ENCODE data around the gene SPINK5. TPM values are rescaled to one million over a fixed set of nuclear protein-coding genes. Genes with fewer than 3 reads are reported as not detected.

Gene SPINK5
- total RNA-seq, 1 experiment from 2014 or later = 2.5 TPM

DNA sequence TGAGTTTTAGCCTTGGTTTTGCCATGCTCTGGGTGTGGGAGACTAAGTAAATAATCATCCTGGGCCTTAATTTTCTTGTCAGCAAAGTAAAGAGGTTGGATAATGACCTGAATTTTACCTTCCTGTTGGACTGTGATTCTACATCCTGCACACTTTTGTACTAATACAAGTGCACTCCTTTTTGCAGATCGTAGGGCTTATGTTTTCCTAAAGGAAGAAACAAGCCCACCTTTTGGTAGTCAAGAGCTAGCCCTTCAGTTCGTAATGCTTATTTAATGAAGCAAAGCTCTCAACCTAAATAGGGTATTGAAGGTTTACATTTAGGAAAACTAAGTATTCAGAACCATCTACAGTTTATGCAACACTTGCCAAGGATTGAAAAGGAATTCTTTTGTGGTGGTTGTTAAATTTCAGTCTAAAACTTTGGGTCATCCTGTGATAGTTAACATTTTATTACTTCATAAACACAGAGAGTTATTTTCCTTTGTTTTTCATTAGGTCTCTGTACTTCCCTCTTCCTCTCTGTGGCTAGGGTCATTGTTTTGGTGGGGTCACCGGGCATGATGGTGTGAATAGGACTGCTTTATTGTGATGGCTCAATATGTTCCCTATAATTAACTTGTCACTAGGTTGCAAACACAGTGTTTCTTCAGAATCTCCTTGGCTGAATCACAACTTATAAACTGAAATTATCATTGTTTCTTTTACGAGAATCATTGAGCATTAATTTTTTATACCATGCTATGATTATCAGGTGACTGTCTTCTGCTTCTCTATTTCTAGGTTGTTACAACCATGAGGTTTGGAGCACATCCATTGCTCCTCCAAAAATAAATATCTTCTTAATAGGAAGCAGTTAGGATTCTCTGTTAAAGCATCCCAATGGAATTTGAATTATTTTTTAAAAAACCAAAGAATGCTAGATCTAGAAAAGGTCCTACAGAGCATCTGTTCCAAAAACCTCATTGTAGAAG is 28.5 kb downstream of the SPINK5 start:
- peaks cover 45% of the 10 kb centered on the region for H3K4me1 Mint-ChIP-seq (ENCODE audit: low read depth, unreplicated experiment)
- H3K4me3 Mint-ChIP-seq (ENCODE audit: low read depth, unreplicated experiment) = no peak overlapping the region
- TF ChIP-seq, protein P1, sequence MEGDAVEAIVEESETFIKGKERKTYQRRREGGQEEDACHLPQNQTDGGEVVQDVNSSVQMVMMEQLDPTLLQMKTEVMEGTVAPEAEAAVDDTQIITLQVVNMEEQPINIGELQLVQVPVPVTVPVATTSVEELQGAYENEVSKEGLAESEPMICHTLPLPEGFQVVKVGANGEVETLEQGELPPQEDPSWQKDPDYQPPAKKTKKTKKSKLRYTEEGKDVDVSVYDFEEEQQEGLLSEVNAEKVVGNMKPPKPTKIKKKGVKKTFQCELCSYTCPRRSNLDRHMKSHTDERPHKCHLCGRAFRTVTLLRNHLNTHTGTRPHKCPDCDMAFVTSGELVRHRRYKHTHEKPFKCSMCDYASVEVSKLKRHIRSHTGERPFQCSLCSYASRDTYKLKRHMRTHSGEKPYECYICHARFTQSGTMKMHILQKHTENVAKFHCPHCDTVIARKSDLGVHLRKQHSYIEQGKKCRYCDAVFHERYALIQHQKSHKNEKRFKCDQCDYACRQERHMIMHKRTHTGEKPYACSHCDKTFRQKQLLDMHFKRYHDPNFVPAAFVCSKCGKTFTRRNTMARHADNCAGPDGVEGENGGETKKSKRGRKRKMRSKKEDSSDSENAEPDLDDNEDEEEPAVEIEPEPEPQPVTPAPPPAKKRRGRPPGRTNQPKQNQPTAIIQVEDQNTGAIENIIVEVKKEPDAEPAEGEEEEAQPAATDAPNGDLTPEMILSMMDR (IDR thresholded peaks at IDR 0.05; ENCODE audit: unreplicated experiment) = no peak
- BruUV-seq (replicated peaks) = no TSS peak
- H3K27me3 Mint-ChIP-seq (ENCODE audit: unreplicated experiment) = no peaks in the 10 kb centered on the region
- no peaks in the 10 kb centered on the region for H3K9me3 Mint-ChIP-seq (ENCODE audit: low read depth, unreplicated experiment)
- no peak for DNase-seq
- CTCF ChIA-PET = no interaction called here
- H3K36me3 Mint-ChIP-seq (ENCODE audit: insufficient read depth, unreplicated experiment) = peaks cover 5% of the 10 kb centered on the region
- intact Hi-C loops (cut with micrococcal nuclease; ENCODE audit: unreplicated experiment) = loop anchor here (5.0 kb wide), 2 partner anchors 80 to 130 kb away; no protein-coding TSS in a partner anchor
- H3K27ac Mint-ChIP-seq (ENCODE audit: unreplicated experiment) = peak overlapping the region; percentile 35

DNA sequence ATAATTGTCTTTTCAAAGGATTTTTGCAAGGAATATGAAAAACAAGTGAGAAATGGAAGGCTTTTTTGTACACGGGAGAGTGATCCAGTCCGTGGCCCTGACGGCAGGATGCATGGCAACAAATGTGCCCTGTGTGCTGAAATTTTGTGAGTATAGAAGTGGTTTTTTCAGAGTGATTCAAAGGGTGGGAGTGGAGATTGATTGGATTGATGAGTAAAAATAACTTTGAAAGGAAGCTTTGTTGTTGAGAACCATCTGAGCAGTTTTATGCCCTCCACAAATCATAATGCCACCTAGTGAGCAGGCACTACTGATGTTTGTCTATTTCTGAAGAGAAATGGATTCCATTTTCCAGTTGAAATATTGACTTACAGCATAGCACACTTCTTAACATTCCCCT is 30.6 kb downstream of the SPINK5 start:
- CTCF ChIA-PET = no interaction called here
- TF ChIP-seq, protein P1 (IDR thresholded peaks at IDR 0.05; ENCODE audit: unreplicated experiment) = no peak

DNA sequence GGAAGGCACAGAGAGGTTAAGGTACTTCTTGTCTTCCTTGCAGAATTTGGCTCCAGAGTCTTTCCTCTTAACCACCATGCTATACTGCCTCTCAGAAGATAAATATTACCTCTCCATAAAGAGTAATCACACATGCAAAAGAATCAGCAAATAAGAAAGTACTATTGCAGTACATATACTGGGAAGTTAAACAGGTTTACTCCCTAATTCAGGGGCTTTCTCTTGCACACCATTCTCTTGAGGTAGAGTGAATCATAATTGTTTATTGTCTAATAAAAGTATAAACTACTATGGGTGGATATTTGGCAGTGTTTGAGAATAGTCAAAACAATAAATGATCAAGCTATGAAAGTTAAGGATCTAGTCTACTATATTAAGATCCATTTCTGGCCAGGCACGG is 40.4 kb downstream of the SPINK5 start:
- Mint-ChIP-seq H3K9me3 (ENCODE audit: low read depth, unreplicated experiment) (no peaks in the 10 kb centered on the region), H3K36me3 (ENCODE audit: insufficient read depth, unreplicated experiment) (no peaks in the 10 kb centered on the region), H3K27ac (ENCODE audit: unreplicated experiment) (no peak overlapping the region), H3K4me1 (ENCODE audit: low read depth, unreplicated experiment) (no peaks in the 10 kb centered on the region), H3K4me3 (ENCODE audit: low read depth, unreplicated experiment) (no peak overlapping the region), H3K27me3 (ENCODE audit: unreplicated experiment) (no peaks in the 10 kb centered on the region)
- TF ChIP-seq, protein P1 (IDR thresholded peaks at IDR 0.05; ENCODE audit: unreplicated experiment) = no peak
- no peak for DNase-seq
- CTCF ChIA-PET = no interaction called here
- no TSS peak for BruUV-seq (replicated peaks)
- intact Hi-C loops (cut with micrococcal nuclease; ENCODE audit: unreplicated experiment) = no loop called here

More for the DNA sequence above, 30.6 kb downstream of the SPINK5 start:
- peaks cover 5% of the 10 kb centered on the region for H3K36me3 Mint-ChIP-seq (ENCODE audit: insufficient read depth, unreplicated experiment)
- H3K27ac Mint-ChIP-seq (ENCODE audit: unreplicated experiment) = no peak overlapping the region
- no peaks in the 10 kb centered on the region for H3K9me3 Mint-ChIP-seq (ENCODE audit: low read depth, unreplicated experiment)
- BruUV-seq (replicated peaks) = no TSS peak
- H3K4me1 Mint-ChIP-seq (ENCODE audit: low read depth, unreplicated experiment) = peaks cover 40% of the 10 kb centered on the region
- intact Hi-C loops (cut with micrococcal nuclease; ENCODE audit: unreplicated experiment) = loop anchor here (5.0 kb wide), 2 partner anchors 82 to 132 kb away; no protein-coding TSS in a partner anchor
- no peak for DNase-seq
- no peak overlapping the region for H3K4me3 Mint-ChIP-seq (ENCODE audit: low read depth, unreplicated experiment)
- no peaks in the 10 kb centered on the region for H3K27me3 Mint-ChIP-seq (ENCODE audit: unreplicated experiment)

DNA sequence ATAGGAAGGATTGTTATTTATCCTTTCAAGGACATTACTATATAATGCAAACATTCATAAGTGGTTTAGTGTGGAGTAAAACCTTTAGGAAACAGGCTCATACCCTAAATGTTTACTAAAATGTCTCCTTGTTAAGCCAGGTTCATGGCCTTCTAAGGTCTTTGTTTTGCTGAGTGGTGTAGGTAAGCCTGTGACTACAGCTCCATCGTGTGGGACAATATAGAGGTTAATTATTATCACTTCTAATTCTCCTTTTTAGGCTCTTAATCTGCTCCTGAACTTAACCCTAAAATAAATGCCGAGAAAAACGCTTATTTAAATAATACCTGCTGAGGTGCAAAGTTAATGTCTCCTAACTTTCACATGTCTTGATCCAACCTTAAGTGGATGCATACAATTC is 43.8 kb downstream of the SPINK5 start:
- H3K4me3 Mint-ChIP-seq (ENCODE audit: low read depth, unreplicated experiment) = no peak overlapping the region
- TF ChIP-seq, protein P1 (IDR thresholded peaks at IDR 0.05; ENCODE audit: unreplicated experiment) = no peak
- no peaks in the 10 kb centered on the region for H3K9me3 Mint-ChIP-seq (ENCODE audit: low read depth, unreplicated experiment)
- no peak overlapping the region for H3K27ac Mint-ChIP-seq (ENCODE audit: unreplicated experiment)
- peak; percentile 20 for DNase-seq
- no TSS peak for BruUV-seq (replicated peaks)
- no peaks in the 10 kb centered on the region for H3K4me1 Mint-ChIP-seq (ENCODE audit: low read depth, unreplicated experiment)
- CTCF ChIA-PET = interaction anchor here (0.9 to 1.5 kb wide), 4 partner anchors 17 to 158 kb away, joined by 3 to 5 read pairs (median 4); no protein-coding TSS in a partner anchor
- H3K27me3 Mint-ChIP-seq (ENCODE audit: unreplicated experiment) = no peaks in the 10 kb centered on the region
- intact Hi-C loops (cut with micrococcal nuclease; ENCODE audit: unreplicated experiment) = loop anchor here (1.0 to 5.0 kb wide), 3 partner anchors 158 to 250 kb away; no protein-coding TSS in a partner anchor
- H3K36me3 Mint-ChIP-seq (ENCODE audit: insufficient read depth, unreplicated experiment) = no peaks in the 10 kb centered on the region
